SU-DHL-6 (cell line): ENCODE measurements around the gene RAP1A.

ENCODE experiments used
- CTCF ChIP-seq: fragments of 200-600 bp; sonication (generic); IDR thresholded peaks from one replicate; pipeline ENCODE4 v1.5.1; 2017; ENCODE audit warnings: antibody characterized with exemption, mild to moderate bottlenecking, low read length, moderate library complexity; ENCODE audit not compliant: insufficient read depth, poor library complexity, severe bottlenecking
- EZH2phosphoT487 ChIP-seq: fragments of 200-600 bp; sonication (generic), shearing (Covaris generic); conservative IDR thresholded peaks from 2 replicates; pipeline ENCODE4 v1.6.1; 2018; ENCODE audit warnings: mild to moderate bottlenecking, antibody characterized with exemption, low read length, moderate library complexity, mixed read lengths

- TF ChIP-seq CTCF = no peak
- TF ChIP-seq EZH2phosphoT487 = no peak
Measured at GRCh38 chr1:111582644-111583618, 36.7 kb upstream of the RAP1A start.
